Mesenchymal stem cell (in vitro differentiated cells and primary cell): Measurements from ENCODE around the gene NDUFS1.

Source experiments
- DNase-seq: peaks from one replicate; pipeline ENCODE4 v3.0.0-alpha.2; 2013
- H2AFZ ChIP-seq: one replicate; pipeline ENCODE4 v1.6.1; 2013; ENCODE audit warnings: low read depth, mild to moderate bottlenecking, control low read depth, inconsistent platforms, low read length, moderate library complexity
- H2AK5ac ChIP-seq: 2 replicates; pipeline ENCODE4 v1.6.1; 2013; ENCODE audit warnings: low read length, moderate library complexity, mild to moderate bottlenecking, inconsistent platforms; ENCODE audit not compliant: severe bottlenecking
- H2BK120ac ChIP-seq: one replicate; pipeline ENCODE4 v1.6.1; 2013; ENCODE audit warnings: low read depth, mild to moderate bottlenecking, inconsistent platforms, low read length, moderate library complexity
- H2BK12ac ChIP-seq, 2 experiments: one replicate each; pipeline ENCODE4 v1.6.1; 2013; ENCODE audit warnings: inconsistent platforms in 2 of 2, low read length in 2 of 2, mild to moderate bottlenecking in 2 of 2, moderate library complexity in 2 of 2, control low read depth in 1 of 2
- H2BK15ac ChIP-seq: one replicate; pipeline ENCODE4 v1.6.1; 2013; ENCODE audit warnings: mild to moderate bottlenecking, low read depth, inconsistent platforms; ENCODE audit not compliant: poor library complexity, severe bottlenecking
- H2BK5ac ChIP-seq: 2 replicates; pipeline ENCODE4 v1.6.1; 2013; ENCODE audit warnings: low read depth, mild to moderate bottlenecking, low read length, control low read depth, inconsistent platforms; ENCODE audit not compliant: poor library complexity, severe bottlenecking
- H3K14ac ChIP-seq, 2 experiments: one replicate each; pipeline ENCODE4 v1.6.1; 2013; ENCODE audit warnings: inconsistent platforms in 2 of 2, low read length in 2 of 2, control low read depth in 1 of 2, mild to moderate bottlenecking in 1 of 2, moderate library complexity in 1 of 2
- H3K18ac ChIP-seq, 2 experiments: one replicate each; pipeline ENCODE4 v1.6.1; 2013; ENCODE audit warnings: inconsistent platforms in 2 of 2, low read length in 2 of 2, control low read depth in 1 of 2, low read depth in 1 of 2, mild to moderate bottlenecking in 1 of 2
- H3K23ac ChIP-seq, 2 experiments: one replicate each; pipeline ENCODE4 v1.6.1; 2013; ENCODE audit warnings: inconsistent platforms in 2 of 2, low read length in 2 of 2, mild to moderate bottlenecking in 2 of 2, moderate library complexity in 2 of 2, control low read depth in 1 of 2
- H3K27ac ChIP-seq: 2 replicates; pipeline ENCODE4 v1.5.1; 2013; ENCODE audit warnings: mild to moderate bottlenecking, moderate library complexity, low read length, control low read depth, inconsistent platforms; ENCODE audit not compliant: poor library complexity, severe bottlenecking
- H3K27me3 ChIP-seq, 2 experiments: 2 replicates each; pipeline versions ENCODE4 v1.6.1 to v1.7.0; 2013; ENCODE audit warnings: low read length in 2 of 2, mild to moderate bottlenecking in 2 of 2, moderate library complexity in 2 of 2, control low read depth in 1 of 2, inconsistent platforms in 1 of 2; ENCODE audit not compliant: control insufficient read depth in 1 of 2, insufficient read depth in 1 of 2
- H3K36me3 ChIP-seq, 2 experiments: 2 replicates each; pipeline versions ENCODE4 v1.6.1 to v1.7.0; 2013; ENCODE audit warnings: low read length in 2 of 2, control low read depth in 1 of 2, inconsistent platforms in 1 of 2, low read depth in 1 of 2, mild to moderate bottlenecking in 1 of 2; ENCODE audit not compliant: insufficient read depth in 2 of 2, control insufficient read depth in 1 of 2
- H3K4ac ChIP-seq, 2 experiments: one replicate each; pipeline ENCODE4 v1.6.1; 2013; ENCODE audit warnings: inconsistent platforms in 2 of 2, low read length in 2 of 2, mild to moderate bottlenecking in 2 of 2, moderate library complexity in 2 of 2, control low read depth in 1 of 2, low read depth in 1 of 2
- H3K4me1 ChIP-seq: 2 replicates; pipeline ENCODE4 v1.6.1; 2013; ENCODE audit warnings: low read depth, low read length, control low read depth; ENCODE audit not compliant: control insufficient read depth, insufficient read depth
- H3K4me2 ChIP-seq: 2 replicates; pipeline ENCODE4 v1.6.1; 2013; ENCODE audit warnings: low read length, mild to moderate bottlenecking, inconsistent platforms; ENCODE audit not compliant: poor library complexity, severe bottlenecking
- H3K4me3 ChIP-seq, 2 experiments: 2 replicates each; pipeline versions ENCODE4 v1.5.1 to v1.7.0; 2013; ENCODE audit warnings: low read length in 2 of 2, mild to moderate bottlenecking in 2 of 2, control low read depth in 1 of 2, low read depth in 1 of 2; ENCODE audit not compliant: insufficient read depth in 1 of 2
- H3K79me1 ChIP-seq: replicated peaks from 2 replicates; pipeline ENCODE4 v1.6.1; 2013; ENCODE audit warnings: mild to moderate bottlenecking, control low read depth, low read length, inconsistent platforms; ENCODE audit not compliant: poor library complexity, severe bottlenecking
- H3K9ac ChIP-seq: 2 replicates; pipeline ENCODE4 v1.7.0; 2013; ENCODE audit warnings: mild to moderate bottlenecking, low read length, moderate library complexity
- H3K9me3 ChIP-seq: 2 replicates; pipeline ENCODE4 v1.7.0; 2013; ENCODE audit warnings: mild to moderate bottlenecking, low read length; ENCODE audit not compliant: control insufficient read depth
- H4K8ac ChIP-seq: one replicate; pipeline ENCODE4 v1.6.1; 2013; ENCODE audit warnings: inconsistent platforms, mild to moderate bottlenecking, low read length, moderate library complexity
- H4K91ac ChIP-seq: one replicate; pipeline ENCODE4 v1.6.1; 2013; ENCODE audit warnings: mild to moderate bottlenecking, low read length, inconsistent platforms
- WGBS: methylation state at CpG from one replicate; pipeline ENCODE4 v1.1.7; 2013; ENCODE audit warnings: mixed read lengths; 5-methylcytosine and 5-hydroxymethylcytosine counted together

NDUFS1 gene

DNA sequence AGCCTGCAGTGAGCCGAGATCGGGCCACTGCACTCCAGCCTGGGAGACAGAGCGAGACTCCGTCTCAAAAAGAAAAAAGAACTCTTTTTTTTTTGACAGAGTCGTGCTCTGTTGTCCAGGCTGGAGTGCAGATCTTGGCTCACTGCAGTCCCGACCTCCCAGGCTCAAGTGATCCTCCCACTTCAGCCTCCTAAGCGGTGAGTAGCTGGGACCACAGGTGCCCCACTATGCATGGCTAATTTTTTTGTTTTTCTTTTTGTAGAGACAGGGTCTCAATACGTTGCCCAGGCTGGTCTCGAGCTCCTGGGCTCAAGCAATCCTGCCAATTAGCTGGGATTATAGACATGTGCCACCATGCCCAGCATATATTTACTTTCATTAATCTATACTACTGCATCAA lies 60.8 kb downstream of the NDUFS1 start:
- no peak overlapping the region for H3K23ac ChIP-seq
- H2BK120ac ChIP-seq: no peak overlapping the region
- H3K14ac ChIP-seq: no peak overlapping the region
- H2BK12ac ChIP-seq: no peak overlapping the region
- WGBS: 96% methylated on average over 9 of the region's 9 CpGs
- no peaks in the 10 kb centered on the region for H3K27me3 ChIP-seq
- no peak overlapping the region for H3K4me3 ChIP-seq
- no peak overlapping the region for H2BK5ac ChIP-seq
- no peak overlapping the region for H4K8ac ChIP-seq
- no peak overlapping the region for H3K9ac ChIP-seq
- no peaks in the 10 kb centered on the region for H3K4me1 ChIP-seq
- H2AK5ac ChIP-seq: no peak overlapping the region
- H3K4ac ChIP-seq: no peak overlapping the region
- H3K4me2 ChIP-seq: no peak overlapping the region
- no peaks in the 10 kb centered on the region for H3K79me1 ChIP-seq
- no peaks in the 10 kb centered on the region for H3K9me3 ChIP-seq
- no peak overlapping the region for H3K27ac ChIP-seq
- H4K91ac ChIP-seq: no peak overlapping the region
- H3K36me3 ChIP-seq: no peaks in the 10 kb centered on the region
- no peak for DNase-seq
- no peak overlapping the region for H2BK15ac ChIP-seq
- H3K18ac ChIP-seq: no peak overlapping the region
- no peak overlapping the region for H2AFZ ChIP-seq

DNA sequence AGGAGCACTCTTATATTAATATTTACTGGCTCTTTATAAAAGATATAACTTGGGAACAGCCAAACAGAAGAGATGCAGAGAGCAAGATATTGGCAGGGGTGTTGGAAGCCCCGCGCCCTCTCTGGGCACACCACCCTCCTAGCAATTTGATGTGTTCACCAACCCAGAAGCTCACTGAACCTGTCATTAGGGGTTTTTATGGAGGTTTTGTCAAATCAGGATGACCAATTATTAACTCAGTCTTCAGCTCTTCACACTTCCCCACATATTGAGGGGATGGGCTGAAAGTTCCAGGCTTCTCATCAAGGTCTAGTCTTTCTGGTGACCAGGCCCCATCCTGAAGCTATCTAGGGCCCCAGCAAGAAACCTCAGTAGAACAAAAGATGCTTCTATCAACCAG lies 62.4 kb downstream of the NDUFS1 start:
- Histone ChIP-seq H3K9ac (no peak overlapping the region), H3K14ac (no peak overlapping the region), H2AFZ (no peak overlapping the region), H3K36me3 (peaks cover 0 to 3% of the 10 kb centered on the region in 2 experiments), H2BK5ac (no peak overlapping the region), H3K79me1 (no peaks in the 10 kb centered on the region), H3K27me3 (no peaks in the 10 kb centered on the region), H4K91ac (no peak overlapping the region), H2BK12ac (no peak overlapping the region), H3K4me2 (no peak overlapping the region), H2BK15ac (no peak overlapping the region), H3K4me1 (peaks cover under 1% of the 10 kb centered on the region), H2BK120ac (no peak overlapping the region), H3K4me3 (no peak overlapping the region), H3K18ac (no peak overlapping the region), H3K4ac (no peak overlapping the region), H3K27ac (no peak overlapping the region), H3K9me3 (no peaks in the 10 kb centered on the region), H4K8ac (no peak overlapping the region), H2AK5ac (no peak overlapping the region), H3K23ac (no peak overlapping the region)
- no peak for DNase-seq
- 75% methylated on average over 2 of the region's 2 CpGs for WGBS

GRCh38 chr2:206095536-206096332 lies 63.5 kb downstream of the NDUFS1 start:
- H3K9me3 ChIP-seq: no peaks in the 10 kb centered on the region
- no peak overlapping the region for H3K4me3 ChIP-seq
- H3K18ac ChIP-seq: no peak overlapping the region
- no peak overlapping the region for H3K23ac ChIP-seq
- DNase-seq: no peak
- H3K4me2 ChIP-seq: no peak overlapping the region
- peaks cover 2% of the 10 kb centered on the region for H3K4me1 ChIP-seq
- H4K91ac ChIP-seq: no peak overlapping the region
- peaks cover 0 to 3% of the 10 kb centered on the region in 2 experiments for H3K36me3 ChIP-seq
- no peak overlapping the region for H3K14ac ChIP-seq
- no peak overlapping the region for H3K9ac ChIP-seq
- no peak overlapping the region for H2BK15ac ChIP-seq
- H4K8ac ChIP-seq: no peak overlapping the region
- H2BK5ac ChIP-seq: no peak overlapping the region
- H2BK120ac ChIP-seq: no peak overlapping the region
- no peak overlapping the region for H2AFZ ChIP-seq
- WGBS: 67% methylated on average over 3 of the region's 3 CpGs
- no peak overlapping the region for H2AK5ac ChIP-seq
- no peak overlapping the region for H3K27ac ChIP-seq
- no peak overlapping the region for H3K4ac ChIP-seq
- no peak overlapping the region for H2BK12ac ChIP-seq
- H3K27me3 ChIP-seq: no peaks in the 10 kb centered on the region
- H3K79me1 ChIP-seq: no peaks in the 10 kb centered on the region

DNA sequence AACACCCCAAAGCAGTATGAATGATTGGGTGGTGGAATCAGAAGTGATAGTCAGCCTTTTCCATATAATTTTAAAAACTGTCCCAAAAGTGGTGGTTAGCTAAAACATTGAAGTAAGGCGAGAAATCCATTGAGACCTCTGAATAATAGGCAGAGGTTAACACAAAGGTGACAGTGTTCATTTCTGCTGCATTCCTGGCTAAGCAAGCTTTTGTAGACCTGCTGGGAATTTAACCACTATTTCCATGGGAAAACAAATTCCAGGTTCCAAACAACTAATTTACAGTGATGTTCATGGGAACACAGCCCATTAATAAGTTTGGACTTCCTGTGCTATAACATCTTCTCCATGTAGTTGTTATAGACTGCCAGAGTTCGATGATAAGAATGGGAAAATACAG lies 66.9 kb downstream of the NDUFS1 start:
- Histone ChIP-seq H3K4me3 (no peak overlapping the region), H3K14ac (no peak overlapping the region), H2BK5ac (no peak overlapping the region), H3K23ac (no peak overlapping the region), H2BK12ac (no peak overlapping the region), H3K36me3 (peaks cover 3 to 5% of the 10 kb centered on the region in 2 experiments), H2BK15ac (no peak overlapping the region), H3K4me1 (peaks cover 2% of the 10 kb centered on the region), H2AK5ac (no peak overlapping the region), H3K27ac (no peak overlapping the region), H2AFZ (no peak overlapping the region), H3K4me2 (no peak overlapping the region), H3K4ac (no peak overlapping the region), H3K9me3 (no peaks in the 10 kb centered on the region), H3K9ac (no peak overlapping the region), H3K79me1 (peaks cover 4% of the 10 kb centered on the region), H3K18ac (no peak overlapping the region), H2BK120ac (no peak overlapping the region), H3K27me3 (no peaks in the 10 kb centered on the region), H4K91ac (no peak overlapping the region), H4K8ac (no peak overlapping the region)
- WGBS: no CpG with 5 or more reads among the region's 2 CpGs
- DNase-seq: no peak
